ENCODE data around the gene CHST14.

GRCh38 chr15:40511093-40511471 lies 40.3 kb downstream of the CHST14 start:
- no peak for TF ChIP-seq CTCF (IDR thresholded peaks at IDR 0.05)
- no peak for TF ChIP-seq POLR2A (IDR thresholded peaks at IDR 0.05)

Data from heart left ventricle (tissue), 13 donors.